Measurements from ENCODE around the gene FDPS.
"Not testable (repeated sequence)": the region's sequence is repeated elsewhere in the genome, so short reads cannot be mapped to it uniquely, and the experiment has no call there.

The FDPS gene

GRCh38 chr1:155320661-155321617 lies 12.3 kb downstream of the FDPS start, which contains the start of gene RUSC1:
RUSC1 (plus strand) TSS chr1:155320894; CDS start chr1:155321774, 880 bp downstream.
- DNase-seq, result no peak

- DNase-seq, result no peak
Observed at GRCh38 chr1:155321639-155322503, 13.2 kb downstream of the FDPS start.

- DNase-seq, result no peak
Observed at GRCh38 chr1:155322571-155322952, 13.9 kb downstream of the FDPS start.

- DNase-seq, result no peak
Observed at GRCh38 chr1:155322953-155323728, 14.5 kb downstream of the FDPS start.

GRCh38 chr1:155323729-155324036 lies 15.0 kb downstream of the FDPS start:
- no peak for DNase-seq

- DNase-seq, result peak; percentile 72
Observed at GRCh38 chr1:155324037-155324716, 15.5 kb downstream of the FDPS start.

GRCh38 chr1:155324717-155325602 lies 16.3 kb downstream of the FDPS start:
- DNase-seq, result no peak

- DNase-seq, result no peak
Observed at GRCh38 chr1:155325603-155325893, 16.9 kb downstream of the FDPS start.

- DNase-seq, result no peak
Observed at GRCh38 chr1:155326020-155326526, 17.4 kb downstream of the FDPS start.

GRCh38 chr1:155326631-155327037 lies 18.0 kb downstream of the FDPS start:
- DNase-seq, result no peak

GRCh38 chr1:155327981-155328380 lies 19.3 kb downstream of the FDPS start:
- DNase-seq, result no peak

- not testable (repeated sequence) for DNase-seq
Observed at GRCh38 chr1:155328856-155329255, 20.2 kb downstream of the FDPS start.

GRCh38 chr1:155329980-155330598 lies 21.4 kb downstream of the FDPS start:
- DNase-seq, result no peak

- no peak for DNase-seq
Observed at GRCh38 chr1:155334962-155335361, 26.3 kb downstream of the FDPS start.

- no peak for DNase-seq
Observed at GRCh38 chr1:155339515-155340097, 30.9 kb downstream of the FDPS start.

GRCh38 chr1:155342842-155343241 lies 34.2 kb downstream of the FDPS start:
- DNase-seq, result no peak

- DNase-seq, result no peak
Observed at GRCh38 chr1:155352631-155353030, 44.0 kb downstream of the FDPS start.

- DNase-seq, result no peak
Observed at GRCh38 chr1:155360051-155360450, 51.4 kb downstream of the FDPS start.

Data from NCI-H1436 treated with DMSO at 0.1 percent for 48 hours (cell line).